ENCODE measurements around the gene TIMM44.
A peak's percentile ranks its signal among the peaks of the same experiment; 100 is the strongest.
"Not testable (repeated sequence)": the region's sequence is repeated elsewhere in the genome, so short reads cannot be mapped to it uniquely, and the experiment has no call there.

The TIMM44 gene

DNA sequence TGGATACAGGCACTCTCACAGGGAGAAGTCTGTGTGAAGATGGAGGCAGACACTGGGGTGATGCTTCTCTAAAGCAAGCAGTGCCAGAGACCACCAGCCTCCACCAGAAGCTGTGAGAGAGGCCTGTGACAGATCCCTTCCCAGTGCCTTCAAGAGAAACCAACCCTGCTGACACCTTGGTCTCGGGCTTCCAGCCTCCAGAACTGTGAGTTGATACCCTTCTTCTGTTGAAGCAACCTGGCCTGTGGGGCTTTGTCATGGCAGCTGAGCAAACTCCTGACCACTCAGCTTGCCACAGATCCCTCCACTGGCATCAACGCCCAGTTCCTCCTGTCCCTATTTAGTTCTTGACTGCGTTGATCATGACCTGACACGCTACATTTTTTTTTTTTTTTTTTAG is 33.0 kb upstream of the TIMM44 start:
- DNase-seq (ENCODE audit: low spot score) = no peak

DNA sequence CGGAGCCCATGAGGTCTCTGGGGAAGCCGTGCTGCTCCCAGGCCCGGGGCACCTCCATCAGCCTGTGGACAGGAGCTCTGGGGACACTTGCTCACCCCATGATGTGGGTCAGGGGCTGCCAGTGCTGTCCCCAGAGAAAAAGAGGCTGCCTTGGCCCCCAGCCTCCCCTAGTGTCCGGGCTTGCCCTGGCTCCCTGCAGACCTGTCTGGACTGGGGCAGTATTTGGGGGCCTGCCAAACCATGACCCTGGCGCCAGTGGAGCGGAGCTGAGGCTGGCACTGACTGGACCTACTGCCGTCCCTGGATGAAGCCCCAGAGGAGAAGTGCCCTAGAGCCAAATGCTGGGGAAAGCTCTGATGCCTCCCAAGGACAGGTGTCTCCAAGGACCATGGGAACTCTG is 31.6 kb upstream of the TIMM44 start:
- peak; percentile 74 for DNase-seq (ENCODE audit: low spot score)

DNA sequence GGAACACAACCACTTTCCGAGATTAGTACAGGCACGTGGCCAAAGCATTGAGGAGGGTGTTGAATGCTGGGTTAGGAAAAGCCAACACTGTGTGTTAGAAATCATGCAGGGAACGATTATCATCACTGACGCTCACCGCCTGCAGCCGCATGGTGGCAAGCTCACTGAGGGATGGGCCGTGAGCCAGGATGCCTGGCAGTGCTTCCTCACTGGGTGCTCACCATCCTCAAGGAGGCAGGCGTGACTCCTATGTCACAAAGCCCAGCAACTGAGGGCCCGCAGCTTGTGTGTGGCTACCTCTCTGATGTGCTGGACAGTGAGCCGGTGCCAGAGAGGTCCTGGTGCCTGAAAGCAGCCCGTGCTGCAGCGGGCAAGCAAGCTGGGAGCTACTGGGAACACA is 30.4 kb upstream of the TIMM44 start:
- peak; percentile 68 for DNase-seq (ENCODE audit: low spot score)

DNA sequence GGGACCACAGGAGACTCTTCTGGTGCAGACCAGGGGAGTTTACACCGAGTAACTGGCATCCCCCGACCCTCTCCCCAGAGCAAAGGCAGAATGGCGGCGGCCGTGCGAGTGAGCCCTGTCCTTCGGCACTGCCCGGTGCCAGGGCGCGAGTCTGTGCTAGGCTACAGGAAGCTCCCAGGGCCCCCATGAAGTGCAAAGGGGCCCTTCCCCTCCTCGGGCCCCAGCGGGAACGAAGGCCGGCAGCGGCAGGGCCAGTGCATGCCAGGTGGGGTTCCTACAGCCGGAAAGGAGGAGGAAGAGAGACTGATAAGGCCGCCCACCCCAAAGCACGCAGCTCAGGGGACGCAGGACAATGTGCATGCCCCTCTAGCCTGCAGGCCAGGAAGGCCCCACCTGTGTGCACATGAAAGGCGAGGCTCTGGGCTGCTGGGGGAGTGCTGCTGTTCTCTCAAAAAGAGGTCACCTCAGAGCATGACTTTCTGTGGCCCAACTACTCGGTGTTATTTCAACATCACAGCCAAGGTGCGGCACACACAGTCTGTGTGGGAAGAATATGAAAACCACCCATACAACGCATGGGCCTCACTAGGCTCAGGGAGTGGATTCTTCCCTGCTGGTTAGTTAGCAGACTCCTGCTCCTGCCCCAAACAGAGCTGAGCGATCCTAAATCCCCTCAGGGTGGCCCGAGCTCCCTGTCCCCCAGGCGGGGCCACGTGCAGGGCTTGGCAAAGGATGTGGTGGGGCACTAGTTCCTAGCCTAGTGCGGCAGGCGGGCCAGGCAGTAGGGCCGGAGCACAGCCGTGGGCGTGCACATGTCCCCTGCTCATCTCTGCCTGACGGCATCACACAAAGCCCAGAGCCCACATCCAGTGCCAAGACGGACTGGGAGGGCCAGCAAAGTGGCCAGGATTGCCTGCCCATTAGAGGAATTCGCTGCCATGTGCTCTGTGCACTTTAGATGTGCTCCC is 28.4 kb upstream of the TIMM44 start:
- DNase-seq (ENCODE audit: low spot score) = no peak

DNA sequence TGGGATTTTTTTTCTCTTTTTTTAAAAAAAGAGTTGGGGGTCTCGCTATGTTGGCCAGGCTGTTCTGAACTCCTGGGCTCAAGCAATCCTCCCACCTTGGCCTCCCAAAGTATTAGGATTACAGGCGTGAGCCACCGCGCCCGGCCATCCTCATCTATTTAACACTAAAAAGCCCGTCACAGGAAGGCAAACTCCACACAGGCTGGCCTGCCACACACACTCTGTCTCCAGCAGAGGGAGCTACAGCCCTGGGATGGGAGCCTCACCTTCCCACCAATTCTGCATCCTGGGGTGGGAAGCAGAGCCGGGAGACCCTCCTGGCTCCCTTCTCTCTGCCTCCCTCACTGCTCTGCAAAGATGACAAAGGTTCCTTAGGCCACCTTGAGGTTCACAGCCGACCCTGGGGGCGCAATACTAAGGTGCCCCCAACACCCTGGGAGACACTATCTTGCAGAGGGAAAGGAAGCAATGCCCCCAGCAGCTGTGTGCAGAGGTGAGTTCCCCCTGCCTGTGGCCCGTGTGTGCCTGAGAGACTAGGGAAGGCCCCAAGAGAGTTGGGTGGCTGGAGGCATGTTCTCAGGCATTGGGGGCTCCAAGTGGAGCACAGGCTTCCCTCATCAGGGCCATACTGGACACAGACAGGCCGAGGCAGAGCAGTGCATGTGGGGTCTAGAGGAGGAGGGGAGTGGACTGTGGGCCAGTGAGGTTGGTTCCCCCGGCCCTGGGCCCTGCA is 27.4 kb upstream of the TIMM44 start:
- no peak for DNase-seq (ENCODE audit: low spot score)

DNA sequence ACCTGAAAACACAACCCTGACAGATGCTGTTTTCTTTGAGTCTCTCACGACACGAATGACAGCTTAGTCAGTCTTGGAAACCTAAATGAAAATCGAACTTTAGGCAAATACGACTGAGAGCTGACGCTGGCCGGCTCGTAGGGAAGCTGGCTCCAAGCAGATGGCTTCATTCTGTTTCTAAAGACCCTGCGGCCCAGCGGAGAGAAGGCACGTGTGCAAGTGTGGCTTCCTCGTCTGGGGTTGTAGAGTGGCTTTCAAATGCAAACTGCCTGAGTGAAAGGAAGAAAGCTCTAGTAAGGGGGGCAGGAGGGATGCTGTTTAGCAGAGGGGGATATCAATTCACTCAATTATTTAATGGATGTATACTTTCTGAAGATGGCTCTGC is 26.1 kb upstream of the TIMM44 start:
- no peak for DNase-seq (ENCODE audit: low spot score)

DNA sequence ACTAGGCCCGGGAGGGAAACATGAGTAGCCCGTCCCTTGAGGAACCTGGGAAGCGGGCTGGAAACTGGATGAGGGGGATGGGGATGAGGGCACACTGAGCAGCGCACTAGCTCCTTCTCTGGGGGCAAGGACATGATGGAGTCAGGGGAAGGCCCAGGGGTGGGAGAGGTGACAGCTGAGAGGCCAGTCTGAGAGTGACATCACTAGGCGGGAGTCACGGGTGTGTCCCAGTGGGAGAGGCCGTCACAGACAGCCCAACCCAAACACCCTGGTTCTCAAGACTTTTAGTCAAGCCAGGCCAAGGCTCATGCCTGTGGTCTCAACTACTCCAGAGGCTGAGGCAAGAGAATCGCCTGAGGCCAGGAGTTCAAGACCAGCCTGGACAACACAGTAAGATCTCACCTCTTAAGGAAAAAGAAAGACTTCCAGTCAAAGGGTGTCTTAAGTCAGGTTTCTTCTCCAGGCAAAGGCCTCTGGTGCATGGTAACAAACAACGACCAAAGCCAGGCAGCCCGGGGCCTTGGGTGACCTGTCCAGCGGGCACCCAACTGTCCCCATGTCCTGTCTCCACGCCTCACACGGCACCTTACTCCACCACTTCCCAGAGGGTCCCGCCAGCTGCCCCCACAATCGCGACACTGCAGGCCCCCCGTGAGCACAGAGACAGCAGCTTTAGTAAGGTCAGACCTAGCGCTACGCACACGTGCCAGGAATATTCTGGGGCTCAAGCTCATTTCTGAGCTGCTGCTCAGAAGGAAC is 25.5 kb upstream of the TIMM44 start:
- DNase-seq (ENCODE audit: low spot score) = no peak

DNA sequence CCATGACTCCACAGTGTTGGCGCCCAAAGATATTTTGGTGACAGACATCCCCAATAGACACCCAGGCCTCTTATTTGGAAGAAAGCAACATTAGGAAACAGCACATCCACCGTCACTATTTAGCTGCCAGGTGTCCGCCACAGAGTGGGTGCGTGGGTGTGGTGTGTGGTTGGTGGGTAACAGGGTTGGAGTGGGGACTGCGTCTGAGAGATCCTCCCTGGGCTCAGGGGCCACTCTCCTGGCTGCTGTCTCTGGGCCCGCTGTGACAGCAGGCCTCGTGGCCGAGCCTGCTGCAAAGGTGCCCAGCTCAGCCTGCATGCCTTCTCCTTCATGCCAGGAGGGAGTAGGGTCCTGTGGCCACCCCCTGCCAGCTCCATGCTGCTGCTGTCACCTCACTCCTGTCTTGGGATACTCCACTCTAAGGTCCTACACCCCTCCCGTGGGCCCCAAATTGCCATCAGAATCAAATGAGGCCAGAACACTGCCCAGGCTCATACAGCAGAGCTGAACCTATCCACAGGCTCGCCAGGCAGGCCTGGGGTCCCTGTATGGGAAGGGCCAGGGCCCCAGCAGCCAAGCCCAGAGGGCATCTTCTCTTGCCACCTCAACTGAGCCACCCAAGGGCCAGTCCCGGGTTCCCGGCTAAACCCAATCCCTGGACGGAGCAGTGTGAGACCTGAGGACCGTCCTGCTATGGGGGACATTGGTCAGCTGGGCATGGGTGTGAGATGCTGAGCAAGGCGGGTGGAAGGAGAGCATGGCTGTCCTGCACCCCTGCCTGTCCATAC is 24.7 kb upstream of the TIMM44 start:
- DNase-seq (ENCODE audit: low spot score) = no peak

DNA sequence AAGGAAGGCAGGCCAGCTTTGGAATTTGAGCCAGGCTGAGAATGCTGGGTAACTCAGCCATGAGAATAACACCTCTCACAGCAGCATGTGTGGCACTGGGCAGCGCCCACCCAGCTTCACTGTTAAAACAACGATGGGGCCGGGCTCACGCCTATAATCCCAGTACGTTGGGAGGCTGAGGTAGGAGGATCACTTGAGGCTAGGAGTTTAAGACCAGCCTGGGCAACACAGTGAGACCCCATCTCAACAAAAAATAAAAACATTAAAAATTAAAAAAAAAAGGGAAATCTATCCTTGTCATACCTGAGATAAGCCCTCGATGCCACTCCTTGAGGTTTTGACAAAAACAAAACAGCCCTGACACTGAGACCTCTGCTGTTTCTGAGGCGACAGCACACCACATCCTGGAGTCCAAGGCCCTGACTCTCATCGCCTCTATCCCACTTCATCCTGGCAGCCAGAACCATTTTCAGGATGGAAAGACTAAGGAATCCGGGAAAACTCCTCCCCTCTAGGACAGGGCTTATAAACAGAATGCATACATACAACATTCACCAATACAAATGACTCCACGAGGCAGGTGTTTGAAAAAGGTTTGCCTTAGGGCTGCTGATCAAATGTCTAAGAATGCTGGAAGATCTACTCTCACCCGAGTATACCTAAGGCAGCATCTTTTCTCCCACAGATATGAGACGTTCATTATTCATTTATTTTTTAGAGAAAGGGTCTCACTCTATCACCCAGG is 22.6 kb upstream of the TIMM44 start:
- no peak for DNase-seq (ENCODE audit: low spot score)

DNA sequence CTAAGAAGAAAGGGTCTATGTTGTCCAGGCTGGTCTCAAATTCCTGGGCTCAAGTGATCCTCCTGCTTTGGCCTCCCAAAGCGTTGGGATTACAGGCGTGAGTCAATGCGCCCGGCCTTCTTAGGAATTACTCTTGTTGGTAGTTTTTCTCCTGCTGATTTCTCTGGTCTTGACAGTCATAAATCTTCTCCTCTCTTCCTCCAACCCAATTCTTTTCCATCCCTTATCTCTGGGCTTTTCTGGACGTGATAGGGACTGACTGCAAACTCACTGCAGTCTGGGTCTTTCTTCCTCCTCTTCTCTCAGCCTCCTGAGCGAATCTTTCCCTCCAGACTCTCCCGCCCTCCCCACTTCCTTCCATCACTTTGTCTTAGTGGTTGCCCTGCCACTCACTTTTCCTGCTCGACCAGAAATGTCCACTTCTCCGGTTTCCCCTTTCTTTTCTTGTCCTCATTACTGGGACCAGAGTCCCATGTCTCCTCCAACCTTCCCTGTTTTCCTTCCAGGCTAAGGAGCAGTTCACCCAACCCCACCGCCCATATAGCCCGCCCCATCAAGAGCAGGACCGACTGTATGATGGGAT is 21.9 kb upstream of the TIMM44 start:
- DNase-seq (ENCODE audit: low spot score) = no peak

DNA sequence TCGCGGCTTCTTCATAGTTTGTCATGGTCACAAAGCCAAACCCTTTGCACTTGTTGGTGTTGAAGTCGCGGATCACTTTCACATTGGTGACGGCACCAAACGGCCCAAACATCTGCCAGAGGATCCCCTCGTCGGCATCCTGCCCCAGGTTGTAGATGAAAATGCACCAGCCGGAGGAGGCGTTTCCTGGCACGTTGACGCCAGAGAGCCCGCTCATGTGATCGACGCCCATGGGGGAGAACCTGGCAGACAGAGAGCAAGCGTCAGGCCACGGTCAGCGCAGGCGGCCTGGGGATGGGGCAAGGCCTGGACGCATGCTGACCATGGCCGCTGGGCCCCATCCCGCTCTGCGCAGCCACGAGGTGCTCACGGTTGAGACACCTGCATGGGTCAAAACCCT is 20.1 kb upstream of the TIMM44 start:
- DNase-seq (ENCODE audit: low spot score) = no peak

DNA sequence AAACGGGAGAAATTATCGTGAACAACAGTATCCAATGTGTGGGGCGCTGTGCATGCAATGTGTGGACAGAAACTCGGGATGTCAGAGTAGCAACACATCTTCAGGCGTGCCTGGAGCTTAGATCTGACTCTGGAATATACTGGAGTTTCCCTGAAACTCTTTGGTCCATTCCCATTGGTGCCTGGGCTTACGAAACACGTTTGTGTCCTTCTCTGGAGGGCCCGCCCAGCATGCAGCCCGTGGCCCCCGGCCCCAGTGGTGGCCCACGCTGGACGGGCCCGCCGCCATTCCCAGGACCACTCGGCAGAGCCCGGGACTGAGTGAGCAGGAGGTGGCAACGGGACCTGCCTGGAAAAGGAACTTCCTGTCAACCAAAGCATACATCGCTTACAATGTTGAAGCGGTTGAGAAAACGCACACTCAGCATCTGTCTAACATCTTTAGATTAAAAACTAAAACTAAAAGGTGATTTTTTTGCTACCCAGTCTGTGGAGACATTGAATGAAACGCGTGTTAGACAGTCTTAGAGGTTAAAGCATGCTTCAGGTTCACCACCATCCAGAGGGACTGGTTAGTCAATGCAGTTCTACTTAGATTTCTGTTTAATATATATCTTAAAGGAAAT is 19.3 kb upstream of the TIMM44 start:
- DNase-seq (ENCODE audit: low spot score) = no peak

DNA sequence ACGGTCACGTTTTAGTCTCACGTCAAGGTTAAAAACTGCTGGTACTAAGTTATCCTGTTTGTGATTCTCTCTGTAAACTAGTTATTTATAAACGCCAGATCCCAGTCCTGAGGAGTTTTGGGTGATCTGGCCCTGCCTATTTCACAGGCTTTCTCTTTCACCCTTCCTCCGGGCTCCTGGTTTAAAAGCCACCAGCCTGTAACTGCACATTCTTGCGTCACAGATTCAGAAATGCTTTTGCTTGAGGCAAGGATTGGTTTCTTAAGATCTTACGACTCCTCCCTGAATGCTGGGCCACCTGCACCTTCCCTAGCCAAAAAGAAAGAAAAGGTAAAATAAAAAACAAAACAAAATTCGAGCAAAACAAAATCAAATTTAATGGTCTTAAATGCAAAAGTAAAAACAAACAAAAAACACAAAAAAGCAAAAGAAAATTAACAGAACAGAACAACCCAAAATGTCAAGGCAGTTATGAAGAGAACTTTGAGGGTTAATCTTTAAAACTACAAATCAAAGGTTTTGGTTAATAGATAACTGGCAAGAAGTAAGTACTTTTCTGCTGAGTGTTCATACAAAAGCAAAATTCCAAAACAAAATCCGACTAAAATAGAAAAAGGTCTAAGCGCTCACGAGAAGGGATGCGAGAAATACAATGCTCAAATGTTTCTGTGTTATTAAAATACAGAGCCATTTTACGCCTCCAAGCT is 18.6 kb upstream of the TIMM44 start:
- no peak for DNase-seq (ENCODE audit: low spot score)

DNA sequence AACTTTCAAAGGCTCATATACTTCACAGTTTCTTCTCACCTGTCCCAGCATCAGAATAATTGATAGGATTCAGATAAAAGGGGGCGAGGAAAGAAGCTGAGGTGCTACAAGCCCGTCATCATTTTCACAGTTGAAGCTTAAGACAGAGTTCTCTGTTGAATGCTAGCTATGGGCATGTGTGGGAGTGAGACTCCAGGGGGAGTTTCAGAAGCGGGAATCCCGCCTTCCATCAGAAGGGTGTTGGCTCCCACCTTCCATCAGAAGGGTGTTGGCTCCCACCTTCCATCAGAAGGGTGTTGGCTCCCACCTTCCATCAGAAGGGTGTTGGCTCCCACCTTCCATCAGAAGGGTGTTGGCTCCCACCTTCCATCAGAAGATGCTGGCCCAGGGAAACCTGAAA is 17.6 kb upstream of the TIMM44 start:
- not testable (repeated sequence) for DNase-seq (ENCODE audit: low spot score)

DNA sequence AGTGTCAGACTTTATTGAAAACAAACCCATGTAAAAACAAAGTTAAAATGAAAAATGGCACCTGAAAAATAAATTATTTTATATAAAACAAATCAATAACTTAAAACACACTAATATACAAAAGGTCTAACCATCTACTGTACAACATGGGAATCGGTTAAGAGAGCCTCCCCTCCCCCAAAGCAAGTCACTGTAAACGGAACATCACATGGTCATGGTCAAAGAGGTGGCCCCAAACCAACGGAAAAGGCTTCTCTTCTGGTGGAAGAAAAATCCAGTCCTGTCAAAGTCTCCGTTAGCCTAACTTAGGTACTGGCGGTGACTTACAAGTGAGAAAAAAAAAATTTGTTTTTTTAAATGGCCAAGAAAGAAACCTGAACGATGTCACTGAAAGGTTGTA is 15.7 kb upstream of the TIMM44 start:
- no peak for DNase-seq (ENCODE audit: low spot score)

DNA sequence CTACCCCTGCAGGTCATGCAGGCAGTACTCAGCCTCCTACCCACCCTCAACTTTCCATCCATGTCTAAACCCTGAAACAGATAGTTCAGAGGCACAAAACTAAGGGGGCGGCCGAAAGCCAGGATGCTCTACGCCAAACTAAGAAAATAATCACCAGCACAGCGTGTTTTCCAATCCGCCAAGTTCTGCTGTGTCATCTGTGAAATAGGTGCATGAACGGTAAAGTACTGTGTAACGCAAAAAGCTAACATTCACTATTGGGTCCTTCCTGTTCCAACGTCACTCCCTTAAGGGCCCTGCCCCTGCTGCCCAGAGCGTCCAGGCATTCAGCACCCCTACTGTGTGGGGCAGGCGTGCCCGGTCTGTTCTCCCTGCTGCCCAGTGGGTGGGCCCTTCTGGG is 12.2 kb upstream of the TIMM44 start:
- no peak for DNase-seq (ENCODE audit: low spot score)

DNA sequence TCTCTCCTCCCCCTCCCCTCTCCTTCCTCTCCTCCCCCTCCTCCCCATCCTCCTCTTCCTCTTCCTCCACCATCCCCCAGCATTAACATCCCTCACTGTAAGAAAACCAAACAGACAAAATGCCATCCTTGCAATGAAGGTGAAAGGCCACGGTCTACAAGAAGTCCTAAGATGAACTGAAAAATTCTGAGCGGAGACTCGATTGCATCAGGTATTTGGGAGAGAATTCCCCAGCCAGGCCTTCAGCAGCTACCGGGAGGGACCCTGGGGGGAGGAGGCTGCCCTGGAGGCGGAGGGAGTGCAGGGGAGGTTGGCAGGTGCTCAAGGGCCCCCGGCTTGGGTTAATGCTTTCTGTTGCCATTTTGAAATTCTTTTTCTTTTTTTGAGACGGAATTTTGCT is 10.1 kb upstream of the TIMM44 start:
- DNase-seq (ENCODE audit: low spot score) = no peak

DNA sequence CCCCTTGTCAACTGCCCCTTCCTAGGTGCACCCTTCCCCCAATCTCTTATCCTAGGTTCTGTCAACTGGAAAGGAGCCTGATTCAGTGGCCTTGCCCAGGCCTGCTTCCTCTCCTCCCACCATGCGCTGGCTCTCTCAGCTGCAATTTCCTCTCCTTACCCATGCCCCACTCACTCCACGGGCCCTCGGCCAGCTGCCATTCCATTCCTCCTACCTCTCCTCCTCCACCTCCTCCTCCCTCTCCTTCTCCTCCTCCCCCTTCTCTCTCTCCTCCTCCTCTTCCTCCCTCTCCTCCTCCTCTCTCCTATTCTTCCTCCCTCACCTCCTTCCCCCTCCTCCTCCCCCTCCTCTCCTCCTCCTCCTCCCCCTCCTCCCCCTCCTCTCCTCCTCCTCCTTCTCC is 9.6 kb upstream of the TIMM44 start:
- DNase-seq (ENCODE audit: low spot score) = no peak

DNA sequence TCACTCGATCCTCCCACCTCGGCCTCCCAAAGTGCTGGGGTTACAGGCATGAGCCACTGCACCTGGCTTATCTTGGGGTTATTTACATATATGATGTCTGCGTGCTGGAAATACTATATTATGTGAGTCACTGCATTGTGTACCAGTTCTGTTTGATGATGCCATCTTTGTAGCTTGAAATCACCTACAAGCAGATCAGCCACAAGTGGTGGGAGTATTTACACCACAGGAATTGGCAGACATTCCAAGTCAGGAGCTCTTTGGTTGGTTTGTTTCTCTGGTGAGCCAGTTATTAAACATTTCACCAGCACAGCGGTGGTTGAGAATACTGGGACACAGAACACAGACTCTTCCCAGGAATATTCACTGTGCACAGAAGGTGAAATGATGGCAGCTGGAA is 4.5 kb upstream of the TIMM44 start:
- DNase-seq (ENCODE audit: low spot score) = no peak

All from globus pallidus (tissue), 1 donor.